SK-N-SH treated with all-trans-retinoic acid at 6 μM for 48 hours (cell line): Measurements from ENCODE around the gene OSBPL7.

Source experiments
- ATAC-seq: fragments of 200-7000 bp; cut with Tn5 transposase; 3 replicates; pipeline ENCODE4 v1.9.1; 2020; ENCODE audit warnings: mild to moderate bottlenecking, moderate library complexity
- ARNTL ChIP-seq: fragments of 450-650 bp; formaldehyde crosslinking; IDR thresholded peaks from 2 replicates; pipeline ENCODE4 v1.5.0; 2020; ENCODE audit warnings: low read depth, mild to moderate bottlenecking, moderate library complexity, borderline replicate concordance
- BACH2 ChIP-seq: fragments of 250-450 bp; sonication (Bioruptor Pico); IDR thresholded peaks from 2 replicates; pipeline ENCODE4 v1.9.0; 2021; ENCODE audit warnings: mild to moderate bottlenecking, borderline replicate concordance
- CSDC2 ChIP-seq: fragments of 250-450 bp; sonication (Bioruptor Pico); IDR thresholded peaks from 2 replicates; pipeline ENCODE4 v1.5.0; 2020; ENCODE audit warnings: mild to moderate bottlenecking, moderate library complexity
- ESRRG ChIP-seq: fragments of 250-450 bp; sonication (Bioruptor Pico); IDR thresholded peaks from 2 replicates; pipeline ENCODE4 v1.6.1; 2021; ENCODE audit warnings: mild to moderate bottlenecking
- GLIS3 ChIP-seq: fragments of 250-450 bp; sonication (Bioruptor Pico); IDR thresholded peaks from 2 replicates; pipeline ENCODE4 v1.5.0; 2020; ENCODE audit warnings: mild to moderate bottlenecking, moderate library complexity
- ISL1 ChIP-seq: fragments of 250-450 bp; sonication (Bioruptor Pico); IDR thresholded peaks from 2 replicates; pipeline ENCODE4 v2.1.2; 2022; ENCODE audit warnings: mild to moderate bottlenecking, moderate library complexity
- OSR1 ChIP-seq: fragments of 250-450 bp; sonication (Bioruptor Pico); IDR thresholded peaks from 2 replicates; pipeline ENCODE4 v1.8.0; 2022; ENCODE audit warnings: moderate library complexity, mild to moderate bottlenecking, inconsistent platforms
- RARB ChIP-seq: fragments of 250-450 bp; sonication (Bioruptor Pico); IDR thresholded peaks from 2 replicates; pipeline ENCODE4 v1.8.0; 2021; ENCODE audit warnings: mild to moderate bottlenecking, moderate library complexity
- SNAI2 ChIP-seq: fragments of 250-450 bp; sonication (Bioruptor Pico); IDR thresholded peaks from 2 replicates; pipeline ENCODE4 v1.5.0; 2020; ENCODE audit warnings: mild to moderate bottlenecking, moderate library complexity
- TCF4 ChIP-seq: fragments of 250-450 bp; sonication (Bioruptor Pico); IDR thresholded peaks from 2 replicates; pipeline ENCODE4 v1.8.0; 2021; ENCODE audit warnings: mild to moderate bottlenecking, moderate library complexity, borderline replicate concordance
- TOX ChIP-seq: fragments of 250-450 bp; sonication (Bioruptor Pico); IDR thresholded peaks from 2 replicates; pipeline ENCODE4 v1.8.0; 2021; ENCODE audit warnings: mild to moderate bottlenecking, moderate library complexity, borderline replicate concordance
- ZC3H10 ChIP-seq: fragments of 250-450 bp; sonication (Bioruptor Pico); IDR thresholded peaks from 2 replicates; pipeline ENCODE4 v1.5.1; 2021; ENCODE audit warnings: mild to moderate bottlenecking, moderate library complexity
- ZFP3 ChIP-seq: fragments of 250-450 bp; sonication (Bioruptor Pico); IDR thresholded peaks from 2 replicates; pipeline ENCODE4 v1.5.0; 2020; ENCODE audit warnings: mild to moderate bottlenecking, moderate library complexity
- ZFP30 ChIP-seq: fragments of 450-650 bp; formaldehyde crosslinking; IDR thresholded peaks from 2 replicates; pipeline ENCODE4 v1.5.0; 2022; ENCODE audit warnings: mild to moderate bottlenecking, moderate library complexity
- ZNF70 ChIP-seq: fragments of 450-650 bp; formaldehyde crosslinking; IDR thresholded peaks from 2 replicates; pipeline ENCODE4 v1.5.0; 2020; ENCODE audit warnings: mild to moderate bottlenecking, moderate library complexity
- ZNF8 ChIP-seq: fragments of 450-650 bp; formaldehyde crosslinking; IDR thresholded peaks from 2 replicates; pipeline ENCODE4 v1.5.0; 2020; ENCODE audit warnings: mild to moderate bottlenecking, moderate library complexity
- TF ChIP-seq, protein P1 (sequence below): fragments of 250-450 bp; sonication (Bioruptor Pico); IDR thresholded peaks from 2 replicates; pipeline ENCODE4 v1.8.0; 2021; ENCODE audit warnings: low read depth, mild to moderate bottlenecking, moderate library complexity, borderline replicate concordance
- TF ChIP-seq, protein P2 (sequence below): fragments of 250-450 bp; sonication (Bioruptor Pico); IDR thresholded peaks from 2 replicates; pipeline ENCODE4 v1.5.1; 2020; ENCODE audit warnings: low read depth, mild to moderate bottlenecking, moderate library complexity
- TF ChIP-seq, protein P3 (sequence below): fragments of 250-450 bp; sonication (Bioruptor Pico); IDR thresholded peaks from 2 replicates; pipeline ENCODE4 v1.5.0; 2020; ENCODE audit warnings: mild to moderate bottlenecking, moderate library complexity
- TF ChIP-seq, protein P4 (sequence below): fragments of 250-450 bp; sonication (Bioruptor Pico); IDR thresholded peaks from 2 replicates; pipeline ENCODE4 v1.5.1; 2021; ENCODE audit warnings: mild to moderate bottlenecking, moderate library complexity
- TF ChIP-seq, protein P5 (sequence below): fragments of 250-450 bp; sonication (Bioruptor Pico); IDR thresholded peaks from 2 replicates; pipeline ENCODE4 v1.8.0; 2020; ENCODE audit warnings: mild to moderate bottlenecking, moderate library complexity, borderline replicate concordance

The OSBPL7 gene

DNA sequence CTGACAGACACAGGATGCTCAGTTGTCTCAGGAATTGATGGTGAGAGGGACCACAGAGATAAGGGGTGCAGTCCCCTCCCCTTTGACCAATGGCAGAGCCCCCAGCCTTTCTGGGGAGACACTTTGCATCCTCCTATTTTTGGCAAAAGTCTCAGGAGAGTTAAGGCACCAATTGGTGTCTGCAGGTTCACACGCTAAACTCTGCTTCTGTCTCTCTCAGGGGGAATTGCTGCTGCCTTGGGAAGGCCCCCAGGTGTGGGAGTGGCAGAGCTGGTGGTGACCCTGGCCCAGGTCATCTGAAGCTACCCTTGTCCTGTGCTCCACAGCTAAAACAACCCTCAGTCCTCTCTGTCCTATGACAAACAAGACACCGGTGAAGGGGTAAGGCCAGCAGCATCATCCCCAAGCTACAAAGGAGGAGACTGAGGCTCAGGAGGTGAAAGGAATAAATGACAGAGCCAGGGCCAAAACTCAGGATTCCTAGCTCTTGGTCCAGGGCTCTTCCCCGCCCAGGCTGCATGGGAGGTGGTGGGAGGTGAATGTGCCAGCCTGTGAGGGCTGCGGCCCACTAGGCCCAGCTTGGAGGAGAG, 20.3 kb downstream of the OSBPL7 start:
- ATAC-seq: no peak
- TF ChIP-seq RARB (no peak), TCF4 (CRISPR knock-in tag) (no peak), ZNF8 (CRISPR knock-in tag) (no peak), BACH2 (no peak), ZFP30 (CRISPR knock-in tag) (no peak), CSDC2 (CRISPR knock-in tag) (no peak)
- TF ChIP-seq, protein P1, sequence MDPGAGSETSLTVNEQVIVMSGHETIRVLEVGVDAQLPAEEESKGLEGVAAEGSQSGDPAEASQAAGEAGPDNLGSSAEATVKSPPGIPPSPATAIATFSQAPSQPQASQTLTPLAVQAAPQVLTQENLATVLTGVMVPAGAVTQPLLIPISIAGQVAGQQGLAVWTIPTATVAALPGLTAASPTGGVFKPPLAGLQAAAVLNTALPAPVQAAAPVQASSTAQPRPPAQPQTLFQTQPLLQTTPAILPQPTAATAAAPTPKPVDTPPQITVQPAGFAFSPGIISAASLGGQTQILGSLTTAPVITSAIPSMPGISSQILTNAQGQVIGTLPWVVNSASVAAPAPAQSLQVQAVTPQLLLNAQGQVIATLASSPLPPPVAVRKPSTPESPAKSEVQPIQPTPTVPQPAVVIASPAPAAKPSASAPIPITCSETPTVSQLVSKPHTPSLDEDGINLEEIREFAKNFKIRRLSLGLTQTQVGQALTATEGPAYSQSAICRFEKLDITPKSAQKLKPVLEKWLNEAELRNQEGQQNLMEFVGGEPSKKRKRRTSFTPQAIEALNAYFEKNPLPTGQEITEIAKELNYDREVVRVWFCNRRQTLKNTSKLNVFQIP (CRISPR knock-in tag): no peak

DNA sequence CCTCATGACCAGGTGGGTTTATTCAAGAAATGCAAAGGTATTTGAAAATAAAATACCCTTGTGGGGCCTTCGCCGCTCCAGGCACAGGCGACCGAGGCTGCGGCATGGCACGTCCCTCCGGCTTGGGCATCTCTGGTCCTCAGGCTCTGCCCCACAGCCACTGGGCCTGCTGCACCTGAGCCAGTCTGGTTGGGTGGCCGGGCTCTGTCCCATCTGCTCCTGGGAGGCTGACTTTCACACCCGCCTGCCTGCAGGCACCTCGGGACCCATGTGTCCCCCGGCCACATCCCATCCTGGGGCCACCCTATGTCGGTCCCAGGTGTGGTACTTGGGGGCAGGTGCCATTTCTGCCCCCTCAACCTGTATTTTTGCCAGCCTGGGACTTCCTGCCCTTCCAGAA, 20.9 kb downstream of the OSBPL7 start:
- no peak for TF ChIP-seq CSDC2 (CRISPR knock-in tag)
- no peak for TF ChIP-seq TCF4 (CRISPR knock-in tag)
- no peak for TF ChIP-seq GLIS3 (CRISPR knock-in tag)
- TF ChIP-seq ARNTL (CRISPR knock-in tag): no peak
- TF ChIP-seq OSR1 (CRISPR knock-in tag): no peak
- no peak for TF ChIP-seq ZFP30 (CRISPR knock-in tag)
- TF ChIP-seq RARB: no peak
- no peak for TF ChIP-seq TOX
- TF ChIP-seq ZNF70: no peak
- TF ChIP-seq SNAI2 (CRISPR knock-in tag): no peak
- TF ChIP-seq, protein P1 (CRISPR knock-in tag): no peak
- TF ChIP-seq, protein P2, sequence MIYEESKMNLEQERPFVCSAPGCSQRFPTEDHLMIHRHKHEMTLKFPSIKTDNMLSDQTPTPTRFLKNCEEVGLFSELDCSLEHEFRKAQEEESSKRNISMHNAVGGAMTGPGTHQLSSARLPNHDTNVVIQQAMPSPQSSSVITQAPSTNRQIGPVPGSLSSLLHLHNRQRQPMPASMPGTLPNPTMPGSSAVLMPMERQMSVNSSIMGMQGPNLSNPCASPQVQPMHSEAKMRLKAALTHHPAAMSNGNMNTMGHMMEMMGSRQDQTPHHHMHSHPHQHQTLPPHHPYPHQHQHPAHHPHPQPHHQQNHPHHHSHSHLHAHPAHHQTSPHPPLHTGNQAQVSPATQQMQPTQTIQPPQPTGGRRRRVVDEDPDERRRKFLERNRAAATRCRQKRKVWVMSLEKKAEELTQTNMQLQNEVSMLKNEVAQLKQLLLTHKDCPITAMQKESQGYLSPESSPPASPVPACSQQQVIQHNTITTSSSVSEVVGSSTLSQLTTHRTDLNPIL (CRISPR knock-in tag): no peak
- no peak for TF ChIP-seq ISL1 (CRISPR knock-in tag)
- TF ChIP-seq ESRRG (CRISPR knock-in tag): no peak
- TF ChIP-seq, protein P3, sequence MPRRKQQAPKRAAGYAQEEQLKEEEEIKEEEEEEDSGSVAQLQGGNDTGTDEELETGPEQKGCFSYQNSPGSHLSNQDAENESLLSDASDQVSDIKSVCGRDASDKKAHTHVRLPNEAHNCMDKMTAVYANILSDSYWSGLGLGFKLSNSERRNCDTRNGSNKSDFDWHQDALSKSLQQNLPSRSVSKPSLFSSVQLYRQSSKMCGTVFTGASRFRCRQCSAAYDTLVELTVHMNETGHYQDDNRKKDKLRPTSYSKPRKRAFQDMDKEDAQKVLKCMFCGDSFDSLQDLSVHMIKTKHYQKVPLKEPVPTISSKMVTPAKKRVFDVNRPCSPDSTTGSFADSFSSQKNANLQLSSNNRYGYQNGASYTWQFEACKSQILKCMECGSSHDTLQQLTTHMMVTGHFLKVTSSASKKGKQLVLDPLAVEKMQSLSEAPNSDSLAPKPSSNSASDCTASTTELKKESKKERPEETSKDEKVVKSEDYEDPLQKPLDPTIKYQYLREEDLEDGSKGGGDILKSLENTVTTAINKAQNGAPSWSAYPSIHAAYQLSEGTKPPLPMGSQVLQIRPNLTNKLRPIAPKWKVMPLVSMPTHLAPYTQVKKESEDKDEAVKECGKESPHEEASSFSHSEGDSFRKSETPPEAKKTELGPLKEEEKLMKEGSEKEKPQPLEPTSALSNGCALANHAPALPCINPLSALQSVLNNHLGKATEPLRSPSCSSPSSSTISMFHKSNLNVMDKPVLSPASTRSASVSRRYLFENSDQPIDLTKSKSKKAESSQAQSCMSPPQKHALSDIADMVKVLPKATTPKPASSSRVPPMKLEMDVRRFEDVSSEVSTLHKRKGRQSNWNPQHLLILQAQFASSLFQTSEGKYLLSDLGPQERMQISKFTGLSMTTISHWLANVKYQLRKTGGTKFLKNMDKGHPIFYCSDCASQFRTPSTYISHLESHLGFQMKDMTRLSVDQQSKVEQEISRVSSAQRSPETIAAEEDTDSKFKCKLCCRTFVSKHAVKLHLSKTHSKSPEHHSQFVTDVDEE: no peak
- TF ChIP-seq, protein P4, sequence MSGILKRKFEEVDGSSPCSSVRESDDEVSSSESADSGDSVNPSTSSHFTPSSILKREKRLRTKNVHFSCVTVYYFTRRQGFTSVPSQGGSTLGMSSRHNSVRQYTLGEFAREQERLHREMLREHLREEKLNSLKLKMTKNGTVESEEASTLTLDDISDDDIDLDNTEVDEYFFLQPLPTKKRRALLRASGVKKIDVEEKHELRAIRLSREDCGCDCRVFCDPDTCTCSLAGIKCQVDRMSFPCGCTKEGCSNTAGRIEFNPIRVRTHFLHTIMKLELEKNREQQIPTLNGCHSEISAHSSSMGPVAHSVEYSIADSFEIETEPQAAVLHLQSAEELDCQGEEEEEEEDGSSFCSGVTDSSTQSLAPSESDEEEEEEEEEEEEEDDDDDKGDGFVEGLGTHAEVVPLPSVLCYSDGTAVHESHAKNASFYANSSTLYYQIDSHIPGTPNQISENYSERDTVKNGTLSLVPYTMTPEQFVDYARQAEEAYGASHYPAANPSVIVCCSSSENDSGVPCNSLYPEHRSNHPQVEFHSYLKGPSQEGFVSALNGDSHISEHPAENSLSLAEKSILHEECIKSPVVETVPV (CRISPR knock-in tag): no peak
- TF ChIP-seq, protein P5, sequence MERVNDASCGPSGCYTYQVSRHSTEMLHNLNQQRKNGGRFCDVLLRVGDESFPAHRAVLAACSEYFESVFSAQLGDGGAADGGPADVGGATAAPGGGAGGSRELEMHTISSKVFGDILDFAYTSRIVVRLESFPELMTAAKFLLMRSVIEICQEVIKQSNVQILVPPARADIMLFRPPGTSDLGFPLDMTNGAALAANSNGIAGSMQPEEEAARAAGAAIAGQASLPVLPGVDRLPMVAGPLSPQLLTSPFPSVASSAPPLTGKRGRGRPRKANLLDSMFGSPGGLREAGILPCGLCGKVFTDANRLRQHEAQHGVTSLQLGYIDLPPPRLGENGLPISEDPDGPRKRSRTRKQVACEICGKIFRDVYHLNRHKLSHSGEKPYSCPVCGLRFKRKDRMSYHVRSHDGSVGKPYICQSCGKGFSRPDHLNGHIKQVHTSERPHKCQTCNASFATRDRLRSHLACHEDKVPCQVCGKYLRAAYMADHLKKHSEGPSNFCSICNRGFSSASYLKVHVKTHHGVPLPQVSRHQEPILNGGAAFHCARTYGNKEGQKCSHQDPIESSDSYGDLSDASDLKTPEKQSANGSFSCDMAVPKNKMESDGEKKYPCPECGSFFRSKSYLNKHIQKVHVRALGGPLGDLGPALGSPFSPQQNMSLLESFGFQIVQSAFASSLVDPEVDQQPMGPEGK (CRISPR knock-in tag): no peak
- TF ChIP-seq ZC3H10 (CRISPR knock-in tag): no peak
- ATAC-seq: no peak

DNA sequence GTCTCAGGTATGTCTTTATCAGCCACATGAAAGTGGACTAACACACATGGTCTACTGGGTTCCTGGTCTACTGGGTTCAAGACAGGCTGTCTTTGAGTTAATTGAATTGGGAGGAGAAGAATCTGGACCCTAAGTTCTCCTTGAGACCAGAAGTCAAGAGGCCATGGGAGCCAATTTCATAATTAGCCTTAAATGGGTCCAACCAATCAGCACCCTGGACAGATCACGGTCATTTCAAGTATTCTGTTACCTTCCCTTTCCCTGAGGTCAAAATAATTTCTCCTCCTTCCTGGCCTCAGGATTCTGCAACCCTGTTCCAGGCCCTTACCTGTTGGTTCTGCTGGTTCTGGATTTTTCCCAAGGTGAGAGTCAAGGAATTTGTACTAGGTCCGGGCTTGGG, 23.8 kb downstream of the OSBPL7 start:
- ATAC-seq: no peak
- TF ChIP-seq GLIS3 (CRISPR knock-in tag) (no peak), OSR1 (CRISPR knock-in tag) (no peak), ZC3H10 (CRISPR knock-in tag) (no peak), ESRRG (CRISPR knock-in tag) (no peak), CSDC2 (CRISPR knock-in tag) (no peak), ZFP3 (no peak), ZNF8 (CRISPR knock-in tag) (no peak), TCF4 (CRISPR knock-in tag) (no peak), ZFP30 (CRISPR knock-in tag) (no peak)
- TF ChIP-seq, protein P4 (CRISPR knock-in tag): no peak
- TF ChIP-seq, protein P5 (CRISPR knock-in tag): no peak
- TF ChIP-seq, protein P2 (CRISPR knock-in tag): no peak
